Measurements from ENCODE around the gene CEP78.

GRCh38 chr9:78306222-78307076 lies 70.6 kb downstream of the CEP78 start:
- TF ChIP-seq POLR2AphosphoS5 (IDR thresholded peaks at IDR 0.05; ENCODE audit: low read depth, low read length): no peak
- no peak for TF ChIP-seq POLR2A (IDR thresholded peaks at IDR 0.05; ENCODE audit: low read depth, low read length)
